ENCODE measurements around the gene OR2M7. TPM values are rescaled to one million over a fixed set of nuclear protein-coding genes. Genes with fewer than 3 reads are reported as not detected.

The OR2M7 gene
- total RNA-seq, 3 donors from 2014 or later = not detected

Other genes starting within 250 kb of the OR2M7 start
- gene OR2L13, start 229.4 kb downstream of the OR2M7 start, total RNA-seq = not detected
- not detected for gene OR2M5, start 179.4 kb downstream of the OR2M7 start, total RNA-seq
- gene OR2M2, start 149.7 kb downstream of the OR2M7 start, total RNA-seq = not detected
- not detected for gene OR2M3, start 127.3 kb downstream of the OR2M7 start, total RNA-seq
- not detected for gene OR2M4, start 93.2 kb downstream of the OR2M7 start, total RNA-seq
- not detected for gene OR2T33, start 46.6 kb downstream of the OR2M7 start, total RNA-seq
- gene OR2T12, start 21.1 kb downstream of the OR2M7 start, total RNA-seq = not detected
- gene OR14C36, start 24.2 kb upstream of the OR2M7 start, total RNA-seq = not detected
- gene OR2T4, start 37.1 kb upstream of the OR2M7 start, total RNA-seq = not detected
- gene OR2T6, start 51.2 kb upstream of the OR2M7 start, total RNA-seq = not detected
- gene OR2T1, start 78.5 kb upstream of the OR2M7 start, total RNA-seq = not detected
- gene OR2T2, start 121.1 kb upstream of the OR2M7 start, total RNA-seq = not detected
- not detected for gene OR2T3, start 148.8 kb upstream of the OR2M7 start, total RNA-seq
- not detected for gene OR2T5, start 164.0 kb upstream of the OR2M7 start, total RNA-seq
- gene OR2G6, start 183.5 kb upstream of the OR2M7 start, total RNA-seq = not detected
- gene OR2T29, start 238.2 kb upstream of the OR2M7 start, total RNA-seq = not detected

All from activated T-cell treated with anti-CD3 and anti-CD28 coated beads, Interleukin-2, amount 50 U/mL, for 4 hours (primary cell).